Neural progenitor cell (in vitro differentiated cells): Measurements from ENCODE around the gene CFAP45. TPM values are rescaled to one million over a fixed set of nuclear protein-coding genes. Genes with fewer than 3 reads are reported as not detected.
A peak's percentile ranks its signal among the peaks of the same experiment; 100 is the strongest.

ENCODE experiments used
- DNase-seq: peaks from one replicate; pipeline ENCODE4 v3.0.0-alpha.2; 2016; ENCODE audit warnings: low spot score
- H2AFZ ChIP-seq: fragments of 200-600 bp; sonication (generic); replicated peaks from 2 replicates; pipeline ENCODE4 v1.6.1; 2016; ENCODE audit warnings: antibody characterized with exemption
- H3F3A ChIP-seq: fragments of 200-600 bp; sonication (generic); 2 replicates; pipeline ENCODE4 v1.6.1; 2016; ENCODE audit warnings: antibody characterized with exemption, low read depth
- H3K27ac ChIP-seq: fragments of 200-600 bp; sonication (generic); 2 replicates; pipeline ENCODE4 v1.5.1; 2016; ENCODE audit warnings: mild to moderate bottlenecking
- H3K27me3 ChIP-seq: fragments of 200-600 bp; sonication (generic); 2 replicates; pipeline ENCODE4 v1.6.1; 2016; ENCODE audit warnings: mild to moderate bottlenecking, moderate library complexity
- H3K36me3 ChIP-seq: fragments of 200-600 bp; sonication (generic); 2 replicates; pipeline ENCODE4 v1.5.1; 2016
- H3K4me1 ChIP-seq: fragments of 200-600 bp; sonication (generic); 2 replicates; pipeline ENCODE4 v1.6.1; 2016; ENCODE audit warnings: mixed run types
- H3K4me2 ChIP-seq: fragments of 200-600 bp; sonication (generic); 2 replicates; pipeline ENCODE4 v1.6.1; 2016
- H3K4me3 ChIP-seq: fragments of 200-600 bp; sonication (generic); 2 replicates; pipeline ENCODE4 v1.5.1; 2016
- H3K79me2 ChIP-seq: fragments of 200-600 bp; sonication (generic); 2 replicates; pipeline ENCODE4 v1.6.1; 2016; ENCODE audit warnings: low read depth
- H3K9ac ChIP-seq: fragments of 200-600 bp; sonication (generic); 2 replicates; pipeline ENCODE4 v1.6.1; 2016
- H3K9me3 ChIP-seq: fragments of 200-600 bp; sonication (generic); 2 replicates; pipeline ENCODE4 v1.5.1; 2016; ENCODE audit warnings: low read depth
- H4K20me1 ChIP-seq: fragments of 200-600 bp; sonication (generic); 2 replicates; pipeline ENCODE4 v1.6.1; 2016; ENCODE audit warnings: low read depth
- H3K27ac Mint-ChIP-seq: 3 replicates; pipeline ENCODE4 v1.8.0; 2021; ENCODE audit warnings: mixed read lengths
- H3K27me3 Mint-ChIP-seq: 2 replicates; pipeline ENCODE4 v1.8.0; 2022; ENCODE audit warnings: low read depth, mild to moderate bottlenecking, inconsistent platforms, moderate library complexity, mixed read lengths; ENCODE audit not compliant: insufficient read depth
- H3K36me3 Mint-ChIP-seq: 3 replicates; pipeline ENCODE4 v1.8.0; 2021; ENCODE audit warnings: mixed read lengths
- H3K4me1 Mint-ChIP-seq: 3 replicates; pipeline ENCODE4 v1.8.0; 2021; ENCODE audit warnings: mixed read lengths
- H3K4me3 Mint-ChIP-seq: 3 replicates; pipeline ENCODE4 v1.8.0; 2021; ENCODE audit warnings: mild to moderate bottlenecking, moderate library complexity, mixed read lengths
- H3K9me3 Mint-ChIP-seq: 3 replicates; pipeline ENCODE4 v1.8.0; 2020; ENCODE audit warnings: mixed read lengths
- CTCF ChIP-seq: fragments of 200-600 bp; sonication (generic); IDR thresholded peaks from 2 replicates; pipeline ENCODE4 v1.5.1; 2017; ENCODE audit warnings: antibody characterized with exemption, mild to moderate bottlenecking
- EZH2 ChIP-seq: fragments of 200-600 bp; sonication (generic); IDR thresholded peaks from 2 replicates; pipeline ENCODE4 v1.6.1; 2017; ENCODE audit warnings: antibody characterized with exemption, mild to moderate bottlenecking, moderate library complexity
- EZH2phosphoT487 ChIP-seq: fragments of 200-600 bp; sonication (generic); IDR thresholded peaks from 2 replicates; pipeline ENCODE4 v1.6.1; 2017; ENCODE audit warnings: antibody characterized with exemption
- total RNA-seq: library from RNA; depleted of rRNA; stranded (reverse); fragments of >200 nt; gene quantifications from 2 replicates; pipeline ENCODE4 v1.2.3, GENCODE V29; 2015; ENCODE audit warnings: low replicate concordance

Gene CFAP45
- total RNA-seq, 1 donor from 2014 or later: not detected

GRCh38 chr1:159827102-159827490 lies 72.9 kb downstream of the CFAP45 start:
- no peak for DNase-seq
- H4K20me1 ChIP-seq: no peaks in the 10 kb centered on the region
- Mint-ChIP-seq H3K27me3 (peaks cover 17% of the 10 kb centered on the region), H3K36me3 (no peaks in the 10 kb centered on the region), H3K27ac (peak overlapping the region; percentile 23), H3K4me1 (peaks cover 41% of the 10 kb centered on the region), H3K9me3 (no peaks in the 10 kb centered on the region), H3K4me3 (no peak overlapping the region)
- TF ChIP-seq CTCF: no peak
- TF ChIP-seq EZH2: no peak
- TF ChIP-seq EZH2phosphoT487: no peak
- no peaks in the 10 kb centered on the region for H3K79me2 ChIP-seq
- H3K4me3 ChIP-seq: no peak overlapping the region
- H3K9ac ChIP-seq: no peak overlapping the region
- no peak overlapping the region for H3K4me2 ChIP-seq
- H3F3A ChIP-seq: peaks cover 6% of the 10 kb centered on the region
- H3K9me3 ChIP-seq: no peaks in the 10 kb centered on the region
- peaks cover 16% of the 10 kb centered on the region for H3K27me3 ChIP-seq
- H3K27ac ChIP-seq: no peak overlapping the region
- peaks cover 23% of the 10 kb centered on the region for H3K4me1 ChIP-seq
- no peak overlapping the region for H2AFZ ChIP-seq
- no peaks in the 10 kb centered on the region for H3K36me3 ChIP-seq

GRCh38 chr1:159826441-159827101 lies 73.4 kb downstream of the CFAP45 start, which contains the start of gene SLAMF8:
SLAMF8 (plus strand) TSS chr1:159826873; CDS start chr1:159826899, 26 bp downstream.
- H2AFZ ChIP-seq: no peak within 1 kb of the TSS
- peaks cover 2% of the 10 kb centered on the region for H3F3A ChIP-seq
- H3K27ac ChIP-seq: no peak within 1 kb of the TSS
- H3K4me3 Mint-ChIP-seq: no peak within 1 kb of the TSS
- no peaks in the 10 kb centered on the region for H3K9me3 ChIP-seq
- H3K9me3 Mint-ChIP-seq: no peaks in the 10 kb centered on the region
- no peak for TF ChIP-seq CTCF
- no peak for TF ChIP-seq EZH2phosphoT487
- TF ChIP-seq EZH2: no peak
- H4K20me1 ChIP-seq: no peaks in the 10 kb centered on the region
- no peaks in the 10 kb centered on the region for H3K36me3 ChIP-seq
- H3K27me3 Mint-ChIP-seq: peaks cover 17% of the 10 kb centered on the region
- H3K4me3 ChIP-seq: no peak within 1 kb of the TSS
- peak within 1 kb of the TSS; percentile 23 for H3K27ac Mint-ChIP-seq
- peaks cover 18% of the 10 kb centered on the region for H3K4me1 ChIP-seq
- DNase-seq: no peak
- peaks cover 37% of the 10 kb centered on the region for H3K4me1 Mint-ChIP-seq
- H3K4me2 ChIP-seq: no peak within 1 kb of the TSS
- H3K27me3 ChIP-seq: peaks cover 16% of the 10 kb centered on the region
- no peaks in the 10 kb centered on the region for H3K36me3 Mint-ChIP-seq
- no peaks in the 10 kb centered on the region for H3K79me2 ChIP-seq
- no peak within 1 kb of the TSS for H3K9ac ChIP-seq

- Histone ChIP-seq H3K9ac (no peak overlapping the region), H3K4me1 (peaks cover 11% of the 10 kb centered on the region), H3K4me2 (no peak overlapping the region), H3F3A (no peaks in the 10 kb centered on the region), H3K79me2 (no peaks in the 10 kb centered on the region), H3K27ac (no peak overlapping the region), H3K4me3 (no peak overlapping the region), H3K36me3 (no peaks in the 10 kb centered on the region), H3K27me3 (peaks cover 6% of the 10 kb centered on the region), H4K20me1 (no peaks in the 10 kb centered on the region), H3K9me3 (no peaks in the 10 kb centered on the region), H2AFZ (no peak overlapping the region)
- peaks cover 17% of the 10 kb centered on the region for H3K27me3 Mint-ChIP-seq
- H3K36me3 Mint-ChIP-seq: no peaks in the 10 kb centered on the region
- no peak overlapping the region for H3K4me3 Mint-ChIP-seq
- no peak for TF ChIP-seq CTCF
- TF ChIP-seq EZH2phosphoT487: no peak
- no peak overlapping the region for H3K27ac Mint-ChIP-seq
- H3K9me3 Mint-ChIP-seq: no peaks in the 10 kb centered on the region
- H3K4me1 Mint-ChIP-seq: peaks cover 34% of the 10 kb centered on the region
- DNase-seq: no peak
Observed at GRCh38 chr1:159825564-159825963, 74.4 kb downstream of the CFAP45 start.
